Forelimb muscle (tissue), 1 donor: ENCODE results near the gene GANAB. TPM values are rescaled to one million over a fixed set of nuclear protein-coding genes. Genes with fewer than 3 reads are reported as not detected.
"Not testable (repeated sequence)": the region's sequence is repeated elsewhere in the genome, so short reads cannot be mapped to it uniquely, and the experiment has no call there.

ENCODE experiments used
- DNase-seq: peaks from one replicate; pipeline ENCODE4 v3.0.0-alpha.2; 2013; ENCODE audit warnings: low read depth
- polyA plus RNA-seq: library from polyadenylated mRNA; unstranded; fragments of 120-200 nt; gene quantifications from one replicate; pipeline ENCODE4 v1.2.1, GENCODE V29; 2013; ENCODE audit not compliant: insufficient read length

Gene GANAB
- polyA plus RNA-seq, 1 donor = 142 TPM

GRCh38 chr11:62667460-62667859 lies 21.0 kb upstream of the GANAB start:
- no peak for DNase-seq

- DNase-seq = no peak
These were observed 20.0 kb upstream of the GANAB start for GRCh38 chr11:62666259-62666926.

- DNase-seq = no peak
These were observed 19.3 kb upstream of the GANAB start for GRCh38 chr11:62665599-62666258.

- peak; percentile 84 for DNase-seq
These were observed 18.7 kb upstream of the GANAB start, which contains the start of the genes C11orf98 and CSKMT for GRCh38 chr11:62665075-62665598. Gene C11orf98, minus strand, starts transcription at chr11:62665210. Its CDS starts 41 bp downstream, at chr11:62665169. Gene CSKMT, plus strand, starts transcription at chr11:62665312. Its CDS starts 568 bp downstream, at chr11:62665880.

GRCh38 chr11:62664405-62665074 lies 18.1 kb upstream of the GANAB start:
- DNase-seq = no peak

GRCh38 chr11:62656796-62657429 lies 10.5 kb upstream of the GANAB start:
- DNase-seq = no peak

- no peak for DNase-seq
These were observed 7.9 kb upstream of the GANAB start for GRCh38 chr11:62654297-62654696.

- DNase-seq = no peak
These were observed 6.0 kb upstream of the GANAB start for GRCh38 chr11:62652161-62653006.

GRCh38 chr11:62650283-62650682 lies 3.9 kb upstream of the GANAB start:
- not testable (repeated sequence) for DNase-seq

GRCh38 chr11:62649486-62649885 lies 3.1 kb upstream of the GANAB start:
- DNase-seq = no peak

- DNase-seq = no peak
These were observed 2.6 kb upstream of the GANAB start for GRCh38 chr11:62648967-62649364.

- no peak for DNase-seq
These were observed 2.0 kb upstream of the GANAB start for GRCh38 chr11:62648185-62648966.

- DNase-seq = no peak
These were observed 1.2 kb upstream of the GANAB start for GRCh38 chr11:62647609-62648005.

GRCh38 chr11:62646825-62647608 lies 604 bp upstream of the GANAB start:
- no peak for DNase-seq

GRCh38 chr11:62645671-62645945 lies 805 bp downstream of the GANAB start:
- no peak for DNase-seq

- DNase-seq = no peak
These were observed 2.2 kb downstream of the GANAB start for GRCh38 chr11:62644220-62644619.

GRCh38 chr11:62632492-62632891 lies 13.9 kb downstream of the GANAB start:
- DNase-seq = no peak

GRCh38 chr11:62627713-62628112 lies 18.7 kb downstream of the GANAB start:
- DNase-seq = no peak

- no peak for DNase-seq
These were observed 23.8 kb downstream of the GANAB start for GRCh38 chr11:62622476-62623089.
